Body of pancreas (tissue), 4 donors: ENCODE data around the gene PTCHD4.

Experiments
- CTCF ChIP-seq, 7 experiments: fragments of 450-650 bp in 4 of 7; fragments of 200-600 bp in 3 of 7; sonication (generic) in 3 of 7; IDR thresholded peaks; one replicate each; pipeline ENCODE4 v1.5.1; 2016 to 2019; ENCODE audit warnings: antibody characterized with exemption in 7 of 7
- POLR2A ChIP-seq, 3 donors: fragments of 450-650 bp; IDR thresholded peaks; one replicate each; pipeline ENCODE4 v1.6.1; 2016; ENCODE audit warnings: antibody characterized with exemption in 3 of 3, mild to moderate bottlenecking in 2 of 3

GRCh38 chr6:48116699-48117645, 6.0 kb upstream of the PTCHD4 start:
- no peak for TF ChIP-seq CTCF (IDR thresholded peaks at IDR 0.05)
- no peak for TF ChIP-seq POLR2A (IDR thresholded peaks at IDR 0.05)
